PC-3 (cell line): ENCODE results near the gene HECW1.

ENCODE experiments used
- EZH2 ChIP-seq: fragments of 300-600 bp; sonication (generic); IDR thresholded peaks from one replicate; pipeline ENCODE4 v1.6.1; 2017; ENCODE audit warnings: antibody characterized with exemption, mild to moderate bottlenecking, low read length; ENCODE audit not compliant: unreplicated experiment
- EZH2phosphoT487 ChIP-seq: fragments of 300-600 bp; sonication (generic); IDR thresholded peaks from 2 replicates; pipeline ENCODE4 v1.6.1; 2018; ENCODE audit warnings: mild to moderate bottlenecking, antibody characterized with exemption, low read length, borderline replicate concordance
- TF ChIP-seq, protein P1 (sequence below): fragments of 300-600 bp; sonication (generic); conservative IDR thresholded peaks from 2 replicates; pipeline ENCODE4 v1.5.1; 2017; ENCODE audit warnings: antibody characterized with exemption, low read depth, mild to moderate bottlenecking, low read length

DNA sequence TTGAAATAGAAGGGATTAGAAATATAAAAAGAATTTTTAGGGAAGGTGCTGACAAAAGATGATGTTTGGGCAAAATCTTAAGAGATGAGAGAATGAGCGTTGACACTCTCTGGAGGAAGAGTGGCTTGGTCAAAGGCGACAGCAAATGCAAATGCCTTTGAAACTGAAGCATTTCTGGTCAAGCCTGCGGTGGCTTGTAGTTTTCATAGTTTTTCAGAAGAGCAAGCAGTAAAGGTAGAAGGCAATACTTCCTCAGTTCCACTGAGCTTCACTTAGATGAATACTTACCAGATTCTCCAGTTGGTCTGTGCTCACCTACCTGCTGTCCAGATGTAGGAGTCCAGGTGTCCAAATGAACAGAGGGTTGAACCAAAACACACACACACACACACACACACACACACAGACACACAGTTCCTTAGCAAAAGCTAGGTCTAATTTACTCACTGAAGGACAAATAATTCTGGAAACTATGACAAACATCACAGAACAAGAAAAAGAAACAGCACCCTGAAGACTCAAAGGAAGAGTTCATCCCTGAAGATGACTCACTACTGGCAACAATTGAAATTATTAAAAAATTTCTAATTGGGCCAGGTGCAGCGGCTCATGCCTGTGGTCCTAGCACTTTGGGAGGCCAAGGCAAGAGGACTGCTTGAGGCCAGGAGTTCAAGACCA lies 458.4 kb downstream of the HECW1 start:
- TF ChIP-seq, protein P1, sequence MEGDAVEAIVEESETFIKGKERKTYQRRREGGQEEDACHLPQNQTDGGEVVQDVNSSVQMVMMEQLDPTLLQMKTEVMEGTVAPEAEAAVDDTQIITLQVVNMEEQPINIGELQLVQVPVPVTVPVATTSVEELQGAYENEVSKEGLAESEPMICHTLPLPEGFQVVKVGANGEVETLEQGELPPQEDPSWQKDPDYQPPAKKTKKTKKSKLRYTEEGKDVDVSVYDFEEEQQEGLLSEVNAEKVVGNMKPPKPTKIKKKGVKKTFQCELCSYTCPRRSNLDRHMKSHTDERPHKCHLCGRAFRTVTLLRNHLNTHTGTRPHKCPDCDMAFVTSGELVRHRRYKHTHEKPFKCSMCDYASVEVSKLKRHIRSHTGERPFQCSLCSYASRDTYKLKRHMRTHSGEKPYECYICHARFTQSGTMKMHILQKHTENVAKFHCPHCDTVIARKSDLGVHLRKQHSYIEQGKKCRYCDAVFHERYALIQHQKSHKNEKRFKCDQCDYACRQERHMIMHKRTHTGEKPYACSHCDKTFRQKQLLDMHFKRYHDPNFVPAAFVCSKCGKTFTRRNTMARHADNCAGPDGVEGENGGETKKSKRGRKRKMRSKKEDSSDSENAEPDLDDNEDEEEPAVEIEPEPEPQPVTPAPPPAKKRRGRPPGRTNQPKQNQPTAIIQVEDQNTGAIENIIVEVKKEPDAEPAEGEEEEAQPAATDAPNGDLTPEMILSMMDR, result no peak
- TF ChIP-seq EZH2 (no peak), EZH2phosphoT487 (no peak)
